Stimulated activated CD8-positive, alpha-beta memory T cell treated with anti-CD3 and anti-CD28 coated beads, Interleukin-4, amount 100 ng/mL, for 4 hours (primary cell): ENCODE results near the gene MTMR4.
"Not testable (repeated sequence)": the region's sequence is repeated elsewhere in the genome, so short reads cannot be mapped to it uniquely, and the experiment has no call there.

Experiments
- DNase-seq, 2 donors: peaks; one replicate each; pipeline ENCODE4 v3.0.0-alpha.2; 2020; ENCODE audit warnings: low read depth in 2 of 2, low spot score in 1 of 2

MTMR4 gene

GRCh38 chr17:58493506-58493905 lies 20.9 kb downstream of the MTMR4 start:
- no peak for DNase-seq

DNA sequence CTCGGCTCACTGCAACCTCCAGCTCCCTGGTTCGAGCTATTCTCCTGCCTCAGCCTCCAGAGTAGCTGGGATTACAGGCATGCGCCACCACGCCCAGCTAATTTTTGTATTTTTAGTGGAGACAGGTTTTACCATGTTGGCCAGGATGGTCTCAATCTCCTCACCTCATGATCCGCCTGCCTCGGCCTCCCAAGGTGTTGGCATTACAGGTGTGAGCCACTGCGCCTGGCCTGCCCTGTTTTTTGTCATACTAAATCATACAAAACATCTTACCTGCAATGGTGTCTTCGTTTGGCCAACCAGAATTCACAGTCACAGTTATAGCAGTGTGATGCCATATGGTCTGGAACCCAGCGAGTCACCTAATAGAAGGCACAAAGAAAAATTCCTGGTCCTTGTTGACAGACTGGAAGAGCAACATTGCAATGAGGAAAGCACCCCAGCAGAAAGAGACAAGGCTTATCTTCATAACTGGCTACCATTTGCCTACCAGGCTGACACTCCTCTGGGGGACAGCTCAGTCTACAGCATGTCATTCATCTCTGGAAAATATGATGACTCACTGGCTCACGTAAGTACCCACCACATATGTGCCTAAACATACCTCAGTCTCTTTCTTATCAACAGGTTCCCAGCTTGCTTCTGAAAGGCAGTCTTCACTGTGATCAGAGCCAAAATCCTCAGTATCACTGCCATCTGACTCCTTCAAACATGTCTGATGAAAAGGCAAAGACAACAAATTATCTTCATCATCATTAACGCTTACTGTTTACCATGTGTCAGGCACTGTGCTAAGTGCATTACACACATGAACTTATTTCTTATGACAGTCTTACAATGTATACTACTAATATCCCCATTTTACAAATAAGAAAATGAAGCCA lies 22.0 kb downstream of the MTMR4 start:
- DNase-seq: no peak

GRCh38 chr17:58491510-58492045 lies 22.9 kb downstream of the MTMR4 start:
- no peak for DNase-seq

DNA sequence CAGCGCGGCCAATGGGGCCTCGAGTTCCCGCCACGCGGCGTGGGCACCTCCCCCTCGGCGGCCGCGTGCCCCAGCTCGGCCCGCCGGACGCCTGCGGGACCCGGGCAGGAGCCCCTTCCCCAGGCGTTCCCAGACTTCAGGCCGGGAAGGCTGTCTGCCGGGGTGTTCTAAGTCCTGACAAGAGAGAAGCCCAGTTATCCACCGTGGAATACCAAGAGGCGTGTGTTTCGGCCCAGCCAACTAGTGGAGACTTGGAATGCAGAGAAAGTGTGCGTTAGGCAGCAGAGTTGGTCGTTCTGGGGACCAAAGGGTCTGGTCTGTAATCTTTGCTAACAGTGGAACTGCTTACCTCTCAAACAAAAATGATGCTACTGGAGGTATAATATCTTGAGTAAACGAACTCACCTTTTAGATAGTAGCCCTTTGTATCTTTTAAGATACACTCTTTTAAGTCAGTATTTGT lies 26.0 kb downstream of the MTMR4 start:
- DNase-seq: no peak

DNA sequence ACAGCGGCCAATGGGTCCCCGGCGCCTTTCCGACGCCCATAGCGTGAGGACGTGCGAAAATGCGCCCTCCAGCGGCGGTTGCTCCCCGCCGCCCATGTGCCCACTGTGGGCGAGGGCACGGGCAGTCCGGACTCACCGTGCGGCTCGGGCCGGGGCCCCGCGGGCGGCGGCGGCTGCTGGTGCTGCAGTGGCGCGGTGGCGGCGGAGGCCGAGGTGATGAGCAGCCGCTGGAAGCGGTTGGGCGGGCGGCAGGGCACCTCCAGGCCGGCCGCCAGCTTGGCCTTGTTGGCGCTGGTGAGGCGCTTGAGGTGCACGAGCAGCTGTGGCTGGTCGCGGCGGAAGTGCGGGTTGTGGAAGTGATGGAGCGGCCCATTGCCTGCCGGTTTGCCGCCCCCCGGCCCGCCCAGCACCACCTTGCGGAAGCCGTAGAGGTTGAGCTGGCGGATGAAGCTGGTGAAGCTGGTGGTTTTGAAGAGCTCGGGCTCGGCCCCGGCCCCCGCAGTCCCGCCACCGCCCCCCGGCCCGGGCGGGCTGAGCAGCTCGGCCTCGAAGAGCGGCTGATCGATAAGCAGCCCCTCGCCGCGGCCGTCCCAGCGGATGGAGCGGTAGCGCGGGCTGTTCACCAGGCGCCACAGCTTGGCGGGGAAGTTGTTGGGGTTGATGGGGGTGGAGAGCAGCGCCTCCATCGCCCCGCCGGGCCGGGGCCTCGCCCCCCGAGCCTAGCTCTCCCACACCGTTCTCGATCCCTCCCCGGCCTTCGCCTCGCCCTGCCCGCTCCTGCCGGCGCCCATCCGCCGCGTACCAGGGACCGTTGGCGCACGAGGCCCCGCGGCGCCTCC lies 26.6 kb downstream of the MTMR4 start, which contains the start of gene HSF5:
Gene HSF5 (minus strand): TSS at position 820 of the 839 bp plus-strand sequence. CDS start 134 bp downstream, at position 686.
- DNase-seq: peak; percentile 29 to 58

DNA sequence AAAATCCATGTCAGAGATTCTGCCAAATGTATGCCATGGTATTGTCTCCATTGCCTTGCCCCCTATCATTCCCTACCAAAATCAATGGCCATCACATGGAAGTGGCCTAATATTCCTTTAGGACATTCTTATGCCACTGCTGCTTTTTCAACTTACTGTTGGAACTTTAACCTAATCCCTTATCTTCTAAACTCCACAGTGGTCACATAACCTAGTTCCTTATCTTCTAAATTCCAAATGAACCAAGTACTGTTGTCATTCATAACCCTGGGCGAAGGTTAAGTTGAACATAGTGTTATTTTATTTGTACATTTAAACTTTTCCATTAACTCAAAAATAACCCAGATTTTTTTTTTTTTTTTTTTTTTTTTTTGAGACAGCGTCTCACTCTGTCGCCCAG lies 29.8 kb downstream of the MTMR4 start:
- no peak for DNase-seq

DNA sequence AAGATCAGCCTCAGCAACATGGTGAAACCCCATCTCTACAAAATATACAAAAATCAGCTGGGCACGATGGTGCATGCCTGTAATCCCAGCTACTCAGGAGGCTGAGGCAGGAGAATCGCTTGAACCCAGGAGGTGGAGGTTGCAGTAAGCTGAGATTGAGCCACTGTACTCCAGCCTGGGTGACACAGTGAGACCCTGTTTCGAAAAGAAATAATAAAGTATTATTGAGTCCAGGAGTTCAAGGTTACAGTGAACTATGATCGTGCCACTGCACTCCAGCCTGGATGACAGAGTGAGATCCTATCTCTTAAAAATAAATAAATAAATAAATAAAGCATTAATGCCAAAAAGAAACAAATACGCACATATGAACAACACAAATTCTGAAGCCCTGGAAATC lies 32.6 kb downstream of the MTMR4 start:
- not testable (repeated sequence) for DNase-seq

DNA sequence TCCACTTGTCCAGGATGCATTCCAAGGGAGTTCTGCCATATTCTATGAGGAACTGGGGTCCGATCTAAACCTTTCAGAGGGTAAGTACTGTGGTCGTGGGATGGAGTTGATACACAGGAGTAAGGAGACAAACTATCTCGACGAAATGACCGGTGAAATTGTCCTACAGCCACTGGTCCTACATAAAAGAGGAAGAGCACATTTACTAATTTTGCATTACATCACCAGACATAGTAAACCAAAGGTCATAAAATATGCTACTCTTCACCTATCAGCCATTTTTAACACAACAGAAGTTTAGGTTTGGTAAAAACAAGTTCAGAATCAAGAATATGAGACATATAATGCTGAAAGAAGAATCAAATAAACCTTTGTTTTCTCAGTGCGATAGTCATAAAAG lies 34.3 kb downstream of the MTMR4 start:
- no peak for DNase-seq

GRCh38 chr17:58476812-58477211 lies 37.6 kb downstream of the MTMR4 start:
- no peak for DNase-seq

- no peak for DNase-seq
Measured at GRCh38 chr17:58475985-58476384, 38.5 kb downstream of the MTMR4 start.

GRCh38 chr17:58470356-58470755 lies 44.1 kb downstream of the MTMR4 start:
- no peak for DNase-seq

DNA sequence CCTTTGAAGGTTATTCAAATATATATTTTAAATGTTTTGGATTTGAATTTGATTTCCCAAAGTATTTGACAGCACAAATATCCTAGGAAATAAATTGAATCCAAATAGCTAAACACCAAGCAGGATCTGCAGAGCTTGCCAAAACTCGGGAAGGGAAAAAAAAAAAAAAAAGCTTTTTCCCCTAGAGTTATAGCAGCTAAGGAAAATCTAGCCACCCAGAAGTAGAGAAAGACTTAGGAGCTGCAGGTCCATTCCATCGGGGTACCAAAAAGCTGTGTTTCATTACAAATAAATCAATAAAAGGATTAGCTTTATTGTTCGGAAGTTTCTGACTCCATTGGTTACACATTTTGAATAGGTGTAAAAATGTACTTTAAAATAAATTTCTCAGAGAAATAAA lies 45.5 kb downstream of the MTMR4 start:
- no peak for DNase-seq

GRCh38 chr17:58455491-58455890 lies 58.9 kb downstream of the MTMR4 start:
- DNase-seq: no peak

- no peak for DNase-seq
Measured at GRCh38 chr17:58452738-58453137, 61.7 kb downstream of the MTMR4 start.

- peak; percentile 18 for DNase-seq
Measured at GRCh38 chr17:58447039-58447975, 67.1 kb downstream of the MTMR4 start.

DNA sequence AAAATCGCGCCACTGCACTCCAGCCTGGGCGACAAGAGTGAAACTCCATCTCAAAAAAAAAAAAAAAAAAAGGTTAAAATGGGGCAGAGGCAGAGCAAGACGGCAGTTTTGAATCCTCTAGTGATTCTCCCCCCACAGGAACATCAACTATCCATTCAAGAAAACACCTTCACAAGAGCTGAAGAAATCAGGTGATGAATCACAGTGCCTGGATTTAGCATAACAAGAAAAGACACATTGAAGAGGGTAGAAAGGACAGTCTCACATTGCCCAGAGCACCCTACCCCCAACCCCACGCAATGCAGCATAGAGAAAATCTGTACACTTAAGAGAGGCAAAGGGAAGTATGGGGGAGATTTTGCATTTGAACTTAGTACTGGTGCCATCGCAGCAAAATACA lies 68.4 kb downstream of the MTMR4 start:
- DNase-seq: no peak
